GM13976 (cell line): ENCODE measurements around the gene NETO2.

Source experiments
- DNase-seq: peaks from one replicate; pipeline ENCODE4 v3.0.0; 2012; ENCODE audit warnings: low spot score
- in situ Hi-C: fragments of 300-500 bp; cut with MboI; formaldehyde crosslinking; loops from one replicate; pipeline ENCODE4 v1.12.0; 2022; ENCODE audit warnings: low sequenced_read_pairs, mixed read lengths, inconsistent platforms; ENCODE audit not compliant: unreplicated experiment
- TF ChIP-seq, protein P1 (sequence below): IDR thresholded peaks from 2 replicates; pipeline ENCODE4 v1.5.1; 2012; ENCODE audit warnings: borderline replicate concordance, mild to moderate bottlenecking; ENCODE audit not compliant: insufficient read depth; ENCODE audit errors: extremely low read depth, missing control alignments, control extremely low read depth

The NETO2 gene

GRCh38 chr16:47079860-47080259 lies 63.9 kb downstream of the NETO2 start:
- in situ Hi-C loops = no loop called here
- TF ChIP-seq, protein P1, sequence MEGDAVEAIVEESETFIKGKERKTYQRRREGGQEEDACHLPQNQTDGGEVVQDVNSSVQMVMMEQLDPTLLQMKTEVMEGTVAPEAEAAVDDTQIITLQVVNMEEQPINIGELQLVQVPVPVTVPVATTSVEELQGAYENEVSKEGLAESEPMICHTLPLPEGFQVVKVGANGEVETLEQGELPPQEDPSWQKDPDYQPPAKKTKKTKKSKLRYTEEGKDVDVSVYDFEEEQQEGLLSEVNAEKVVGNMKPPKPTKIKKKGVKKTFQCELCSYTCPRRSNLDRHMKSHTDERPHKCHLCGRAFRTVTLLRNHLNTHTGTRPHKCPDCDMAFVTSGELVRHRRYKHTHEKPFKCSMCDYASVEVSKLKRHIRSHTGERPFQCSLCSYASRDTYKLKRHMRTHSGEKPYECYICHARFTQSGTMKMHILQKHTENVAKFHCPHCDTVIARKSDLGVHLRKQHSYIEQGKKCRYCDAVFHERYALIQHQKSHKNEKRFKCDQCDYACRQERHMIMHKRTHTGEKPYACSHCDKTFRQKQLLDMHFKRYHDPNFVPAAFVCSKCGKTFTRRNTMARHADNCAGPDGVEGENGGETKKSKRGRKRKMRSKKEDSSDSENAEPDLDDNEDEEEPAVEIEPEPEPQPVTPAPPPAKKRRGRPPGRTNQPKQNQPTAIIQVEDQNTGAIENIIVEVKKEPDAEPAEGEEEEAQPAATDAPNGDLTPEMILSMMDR = no peak
- DNase-seq = no peak

GRCh38 chr16:47073223-47074155 lies 70.3 kb downstream of the NETO2 start:
- in situ Hi-C loops = no loop called here
- TF ChIP-seq, protein P1 = no peak
- DNase-seq = no peak

DNA sequence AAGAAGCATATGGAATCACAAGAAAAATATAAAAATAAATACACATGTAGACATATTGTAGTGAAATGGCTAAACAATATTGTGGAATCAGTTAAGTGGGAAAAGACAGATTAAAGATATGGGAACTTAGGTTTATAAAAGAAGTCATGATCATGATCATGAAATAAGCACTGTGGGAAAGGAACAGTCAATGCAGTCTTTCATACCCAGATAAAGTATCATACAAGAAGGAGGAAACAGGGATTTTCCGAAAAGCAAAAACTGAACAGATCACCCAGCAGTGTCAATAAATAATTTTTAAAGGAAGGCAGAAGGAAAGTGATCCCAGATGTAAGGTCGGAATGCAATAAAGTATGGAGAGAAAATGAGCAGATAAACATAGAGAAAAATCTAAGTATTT lies 71.6 kb downstream of the NETO2 start:
- in situ Hi-C loops = no loop called here
- no peak for DNase-seq
- TF ChIP-seq, protein P1 = no peak

DNA sequence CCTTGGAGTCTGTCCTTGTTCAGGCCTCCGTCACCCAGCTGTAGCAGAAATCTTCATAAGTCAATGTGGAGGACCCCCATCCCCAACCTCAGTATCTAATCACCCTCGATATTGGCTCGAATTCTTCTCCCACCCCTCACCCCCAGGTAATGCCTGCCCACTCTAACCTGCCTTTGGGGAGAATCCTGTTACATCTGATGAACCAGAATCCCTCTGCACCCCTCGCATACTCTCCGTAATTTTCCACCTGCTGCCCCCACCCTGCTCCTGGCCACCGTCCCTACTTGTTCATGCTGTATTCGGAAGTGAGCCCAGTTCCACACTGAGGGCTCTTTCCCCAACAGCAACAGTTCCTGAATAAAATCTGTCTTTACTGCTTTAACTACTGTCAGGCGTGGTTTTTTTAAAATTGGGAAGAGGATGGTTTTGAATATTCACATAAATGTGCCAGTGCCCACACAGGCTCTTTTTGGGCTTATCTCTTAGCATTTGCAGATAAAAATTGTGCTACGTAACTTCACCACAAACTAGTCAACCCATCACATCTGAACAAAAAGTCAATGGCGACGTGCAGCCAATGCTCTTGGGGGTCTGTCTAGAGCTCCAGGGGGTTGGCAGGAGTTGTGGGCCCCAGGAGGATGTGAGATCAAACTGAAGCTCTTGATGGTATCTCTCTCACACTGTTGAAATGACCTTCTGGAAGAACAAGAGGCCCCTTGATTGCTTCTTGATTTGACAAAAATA lies 73.7 kb downstream of the NETO2 start:
- DNase-seq = no peak
- in situ Hi-C loops = no loop called here
- TF ChIP-seq, protein P1 = no peak

GRCh38 chr16:47069313-47069712 lies 74.4 kb downstream of the NETO2 start:
- no peak for DNase-seq
- in situ Hi-C loops = no loop called here
- TF ChIP-seq, protein P1 = no peak

- TF ChIP-seq, protein P1 = no peak
- DNase-seq = no peak
- in situ Hi-C loops = no loop called here
Measured at GRCh38 chr16:47067203-47067602, 76.5 kb downstream of the NETO2 start.
